ENCODE measurements around the gene PDXK.
A peak's percentile ranks its signal among the peaks of the same experiment; 100 is the strongest.

- TF ChIP-seq MEF2A (IDR thresholded peaks at IDR 0.05; ENCODE audit: borderline replicate concordance, low read depth) (no peak), CHD2 (IDR thresholded peaks at IDR 0.05; ENCODE audit: low read length, partially characterized antibody) (peak; percentile 86), CTCF (IDR thresholded peaks at IDR 0.05) (peak; percentile 39), USF2 (IDR thresholded peaks at IDR 0.05; ENCODE audit: borderline replicate concordance, low read depth, low read length) (peak; percentile 76), EZH2phosphoT487 (IDR thresholded peaks at IDR 0.05; ENCODE audit: borderline replicate concordance, low read depth) (no peak), ZBTB33 (IDR thresholded peaks at IDR 0.05; ENCODE audit: borderline replicate concordance, low read depth) (no peak), RAD21 (IDR thresholded peaks at IDR 0.05; ENCODE audit: low read length) (no peak), TCF12 (IDR thresholded peaks at IDR 0.05) (peak; percentile 65), FOXM1 (IDR thresholded peaks at IDR 0.05; ENCODE audit: low read depth) (peak; percentile 36; the same call in 1 of the 2 replicates), YY1 (IDR thresholded peaks at IDR 0.05; ENCODE audit: low read depth) (no peak), MXI1 (IDR thresholded peaks at IDR 0.05; ENCODE audit: low read depth, low read length) (peak; percentile 99), REST (IDR thresholded peaks at IDR 0.05; ENCODE audit: low read depth, low read length) (no peak; the same call in 1 of the 2 replicates)
Observed at GRCh38 chr21:43728467-43729390, 9.8 kb downstream of the PDXK start.

Measured in SK-N-SH (cell line).